GM12878 (cell line): ENCODE data around the gene DUSP18.
"Not testable (repeated sequence)": the region's sequence is repeated elsewhere in the genome, so short reads cannot be mapped to it uniquely, and the experiment has no call there.

Experiments
- E4F1 ChIP-seq: fragments of 450-650 bp; IDR thresholded peaks from 2 replicates; pipeline ENCODE4 v1.6.1; 2018; ENCODE audit warnings: borderline replicate concordance, mild to moderate bottlenecking; ENCODE audit not compliant: partially characterized antibody
- EP300 ChIP-seq, 2 experiments: fragments of 150-350 bp in 1 of 2; IDR thresholded peaks; 2 replicates each; pipeline ENCODE4 v1.6.1; 2011 to 2012; ENCODE audit warnings: low read depth in 2 of 2, low read length in 2 of 2, borderline replicate concordance in 1 of 2, improper control_type of control experiment in 1 of 2, inconsistent platforms in 1 of 2; ENCODE audit not compliant: control insufficient read depth in 1 of 2
- NRF1 ChIP-seq: conservative IDR thresholded peaks from 2 replicates; pipeline ENCODE4 v1.6.1; 2011; ENCODE audit warnings: mild to moderate bottlenecking, low read depth, low read length, improper control_type of control experiment
- POLR2A ChIP-seq: IDR thresholded peaks from 2 replicates; pipeline ENCODE4 v1.6.1; 2011; ENCODE audit warnings: low read depth, mild to moderate bottlenecking, low read length
- RCOR1 ChIP-seq: conservative IDR thresholded peaks from 2 replicates; pipeline ENCODE4 v1.6.1; 2012; ENCODE audit warnings: low read depth, low read length, improper control_type of control experiment
- SMAD1 ChIP-seq: fragments of 450-650 bp; IDR thresholded peaks from 2 replicates; pipeline ENCODE4 v1.6.1; 2018; ENCODE audit warnings: mild to moderate bottlenecking, low read depth; ENCODE audit not compliant: partially characterized antibody
- SREBF1 ChIP-seq: IDR thresholded peaks from 2 replicates; pipeline ENCODE4 v1.6.1; 2012; ENCODE audit warnings: mild to moderate bottlenecking, low read length
- ZNF274 ChIP-seq: IDR thresholded peaks from one replicate; pipeline ENCODE4 v1.8.0; 2011; ENCODE audit not compliant: insufficient read length, insufficient read depth

- not testable (repeated sequence) for TF ChIP-seq ZNF274; EP300 (IDR thresholded peaks at IDR 0.05; ENCODE audit: borderline replicate concordance in 1 of 2, control insufficient read depth in 1 of 2, low read depth in 2 of 2, low read length in 2 of 2); E4F1; RCOR1; SREBF1; SMAD1; NRF1; POLR2A
Measured at GRCh38 chr22:30676565-30676964, 8.9 kb upstream of the DUSP18 start.
